ENCODE results near the gene ZSWIM4. TPM values are rescaled to one million over a fixed set of nuclear protein-coding genes. Genes with fewer than 3 reads are reported as not detected.

Gene ZSWIM4
- total RNA-seq, 1 donor from 2014 or later: 13.5 TPM

DNA sequence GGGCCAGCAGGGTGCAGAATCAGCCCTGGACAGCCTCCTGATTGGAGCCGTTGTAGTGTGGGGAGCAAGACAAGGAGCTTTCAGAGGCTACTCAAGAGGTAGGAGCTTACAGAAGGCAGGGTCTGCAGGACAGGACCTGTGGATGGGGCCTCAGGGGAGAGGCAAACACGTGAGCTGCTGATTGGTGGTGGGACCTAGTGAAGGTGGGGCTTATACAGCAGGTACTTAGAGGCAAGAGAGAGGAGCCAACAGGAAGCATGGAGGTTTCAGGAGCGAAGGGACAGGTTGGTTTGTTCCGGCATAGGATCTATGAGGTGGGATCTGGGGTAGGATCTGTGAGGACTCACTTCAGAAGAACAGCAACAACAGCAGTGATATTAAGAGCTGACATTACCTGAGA is 32.4 kb downstream of the ZSWIM4 start:
- TF ChIP-seq, protein P1, sequence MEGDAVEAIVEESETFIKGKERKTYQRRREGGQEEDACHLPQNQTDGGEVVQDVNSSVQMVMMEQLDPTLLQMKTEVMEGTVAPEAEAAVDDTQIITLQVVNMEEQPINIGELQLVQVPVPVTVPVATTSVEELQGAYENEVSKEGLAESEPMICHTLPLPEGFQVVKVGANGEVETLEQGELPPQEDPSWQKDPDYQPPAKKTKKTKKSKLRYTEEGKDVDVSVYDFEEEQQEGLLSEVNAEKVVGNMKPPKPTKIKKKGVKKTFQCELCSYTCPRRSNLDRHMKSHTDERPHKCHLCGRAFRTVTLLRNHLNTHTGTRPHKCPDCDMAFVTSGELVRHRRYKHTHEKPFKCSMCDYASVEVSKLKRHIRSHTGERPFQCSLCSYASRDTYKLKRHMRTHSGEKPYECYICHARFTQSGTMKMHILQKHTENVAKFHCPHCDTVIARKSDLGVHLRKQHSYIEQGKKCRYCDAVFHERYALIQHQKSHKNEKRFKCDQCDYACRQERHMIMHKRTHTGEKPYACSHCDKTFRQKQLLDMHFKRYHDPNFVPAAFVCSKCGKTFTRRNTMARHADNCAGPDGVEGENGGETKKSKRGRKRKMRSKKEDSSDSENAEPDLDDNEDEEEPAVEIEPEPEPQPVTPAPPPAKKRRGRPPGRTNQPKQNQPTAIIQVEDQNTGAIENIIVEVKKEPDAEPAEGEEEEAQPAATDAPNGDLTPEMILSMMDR (conservative IDR thresholded peaks at IDR 0.05; ENCODE audit: low read depth, low read length): no peak
- DNase-seq (ENCODE audit: low read depth): no peak
- no peak overlapping the region for H3K4me3 ChIP-seq (ENCODE audit: low read depth, low read length)

GRCh38 chr19:13830114-13830740 is 35.0 kb downstream of the ZSWIM4 start:
- H3K4me3 ChIP-seq (ENCODE audit: low read depth, low read length): no peak overlapping the region
- TF ChIP-seq, protein P1 (conservative IDR thresholded peaks at IDR 0.05; ENCODE audit: low read depth, low read length): no peak
- DNase-seq (ENCODE audit: low read depth): no peak

- no peak for DNase-seq (ENCODE audit: low read depth)
- no peak overlapping the region for H3K4me3 ChIP-seq (ENCODE audit: low read depth, low read length)
- TF ChIP-seq, protein P1 (conservative IDR thresholded peaks at IDR 0.05; ENCODE audit: low read depth, low read length): no peak
Measured at GRCh38 chr19:13830741-13831536, 35.7 kb downstream of the ZSWIM4 start.

GRCh38 chr19:13831537-13832467 is 36.6 kb downstream of the ZSWIM4 start:
- no peak for DNase-seq (ENCODE audit: low read depth)
- H3K4me3 ChIP-seq (ENCODE audit: low read depth, low read length): no peak overlapping the region
- TF ChIP-seq, protein P1 (conservative IDR thresholded peaks at IDR 0.05; ENCODE audit: low read depth, low read length): no peak

DNA sequence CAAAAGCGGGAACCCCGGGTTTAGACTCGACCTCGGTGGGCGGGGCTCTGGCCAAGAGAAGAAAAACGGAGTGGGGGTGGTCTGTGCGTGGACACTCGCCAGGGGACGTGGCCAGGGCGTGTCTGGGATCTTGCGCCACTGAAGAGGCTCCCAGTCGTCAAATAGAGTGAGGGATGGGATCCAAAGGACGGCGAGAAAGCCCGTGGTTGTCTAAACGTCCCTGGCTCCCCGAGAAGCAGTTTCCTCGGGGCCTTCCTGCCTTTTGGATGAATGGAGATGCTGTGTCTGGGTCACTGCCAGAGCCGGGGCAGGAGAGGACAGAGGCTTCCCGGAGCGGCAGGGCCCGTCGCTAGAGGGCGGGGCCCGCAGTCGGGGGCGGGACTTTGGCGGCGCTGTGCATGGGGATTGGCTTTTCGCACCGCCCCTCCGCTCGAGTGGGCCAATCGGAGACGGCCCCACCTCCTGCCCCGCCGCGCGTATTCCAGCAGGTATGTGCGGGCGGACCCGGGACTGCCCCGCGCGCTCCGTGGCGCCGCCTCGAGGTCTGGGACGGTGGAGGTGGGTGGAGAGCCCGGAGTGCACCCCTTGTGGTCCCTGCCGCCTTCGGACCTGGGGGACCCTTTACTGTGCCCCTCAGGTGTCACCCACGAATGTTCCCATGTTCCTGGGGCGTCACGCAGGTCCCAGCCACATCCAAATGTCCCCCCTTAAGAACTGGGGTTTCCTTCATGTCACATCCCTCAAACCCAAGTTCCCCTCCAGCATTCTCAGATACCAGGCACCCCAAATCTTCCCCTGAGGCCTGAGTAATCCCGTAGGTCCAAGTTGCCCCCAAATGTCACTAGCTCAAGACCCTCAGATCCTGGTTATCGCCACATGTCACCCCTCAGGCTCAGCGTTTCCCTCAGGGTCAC is 38.3 kb downstream of the ZSWIM4 start:
- no peak for DNase-seq (ENCODE audit: low read depth)
- peak overlapping the region; percentile 22 for H3K4me3 ChIP-seq (ENCODE audit: low read depth, low read length)
- TF ChIP-seq, protein P1 (conservative IDR thresholded peaks at IDR 0.05; ENCODE audit: low read depth, low read length): peak; percentile 51
